Measurements from ENCODE around the gene SCN2B. TPM values are rescaled to one million over a fixed set of nuclear protein-coding genes. Genes with fewer than 3 reads are reported as not detected.

Gene SCN2B
- total and polyA plus RNA-seq, 3 donors from 2014 or later = 0.24 to 0.70 (median 0.43) TPM

DNA sequence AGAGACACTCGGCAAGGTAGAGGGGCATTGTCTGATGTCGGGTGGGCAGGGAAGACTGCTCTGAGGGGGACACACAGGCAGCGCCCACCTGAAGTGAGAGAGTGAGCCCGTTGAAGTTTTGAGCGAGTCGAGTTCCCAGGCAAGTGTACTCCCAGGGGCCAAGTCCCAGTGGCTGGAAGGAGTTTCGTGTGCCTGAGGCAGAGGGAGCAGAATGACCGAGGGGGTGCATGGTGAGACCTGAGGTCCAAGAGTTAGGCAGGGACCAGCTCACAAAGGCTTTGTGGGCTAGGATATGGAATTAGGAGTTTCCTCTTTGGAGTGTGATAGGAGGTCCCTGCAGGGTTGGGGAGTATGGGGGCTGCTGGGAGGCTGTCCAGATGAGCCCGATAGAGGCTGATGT lies 6.2 kb downstream of the SCN2B start:
- 83 to 87% methylated on average over 9 of the region's 9 CpGs for WGBS, 2 donors
- Histone ChIP-seq H3K9me3 (no peaks in the 10 kb centered on the region), H3K4me1 (peaks cover 4% of the 10 kb centered on the region), H3K27me3 (no peaks in the 10 kb centered on the region), H3K36me3 (ENCODE audit: low read depth, missing control alignments) (no peaks in the 10 kb centered on the region), H3K4me3 (no peak overlapping the region), H3K27ac (no peak overlapping the region)
- TF ChIP-seq POLR2A (IDR thresholded peaks at IDR 0.05) = no peak
- TF ChIP-seq, protein P1, sequence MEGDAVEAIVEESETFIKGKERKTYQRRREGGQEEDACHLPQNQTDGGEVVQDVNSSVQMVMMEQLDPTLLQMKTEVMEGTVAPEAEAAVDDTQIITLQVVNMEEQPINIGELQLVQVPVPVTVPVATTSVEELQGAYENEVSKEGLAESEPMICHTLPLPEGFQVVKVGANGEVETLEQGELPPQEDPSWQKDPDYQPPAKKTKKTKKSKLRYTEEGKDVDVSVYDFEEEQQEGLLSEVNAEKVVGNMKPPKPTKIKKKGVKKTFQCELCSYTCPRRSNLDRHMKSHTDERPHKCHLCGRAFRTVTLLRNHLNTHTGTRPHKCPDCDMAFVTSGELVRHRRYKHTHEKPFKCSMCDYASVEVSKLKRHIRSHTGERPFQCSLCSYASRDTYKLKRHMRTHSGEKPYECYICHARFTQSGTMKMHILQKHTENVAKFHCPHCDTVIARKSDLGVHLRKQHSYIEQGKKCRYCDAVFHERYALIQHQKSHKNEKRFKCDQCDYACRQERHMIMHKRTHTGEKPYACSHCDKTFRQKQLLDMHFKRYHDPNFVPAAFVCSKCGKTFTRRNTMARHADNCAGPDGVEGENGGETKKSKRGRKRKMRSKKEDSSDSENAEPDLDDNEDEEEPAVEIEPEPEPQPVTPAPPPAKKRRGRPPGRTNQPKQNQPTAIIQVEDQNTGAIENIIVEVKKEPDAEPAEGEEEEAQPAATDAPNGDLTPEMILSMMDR (IDR thresholded peaks at IDR 0.05) = no peak
- intact Hi-C loops (cut with DNase I; ENCODE audit: low total_unique reads) = no loop called here
- no peak for DNase-seq

DNA sequence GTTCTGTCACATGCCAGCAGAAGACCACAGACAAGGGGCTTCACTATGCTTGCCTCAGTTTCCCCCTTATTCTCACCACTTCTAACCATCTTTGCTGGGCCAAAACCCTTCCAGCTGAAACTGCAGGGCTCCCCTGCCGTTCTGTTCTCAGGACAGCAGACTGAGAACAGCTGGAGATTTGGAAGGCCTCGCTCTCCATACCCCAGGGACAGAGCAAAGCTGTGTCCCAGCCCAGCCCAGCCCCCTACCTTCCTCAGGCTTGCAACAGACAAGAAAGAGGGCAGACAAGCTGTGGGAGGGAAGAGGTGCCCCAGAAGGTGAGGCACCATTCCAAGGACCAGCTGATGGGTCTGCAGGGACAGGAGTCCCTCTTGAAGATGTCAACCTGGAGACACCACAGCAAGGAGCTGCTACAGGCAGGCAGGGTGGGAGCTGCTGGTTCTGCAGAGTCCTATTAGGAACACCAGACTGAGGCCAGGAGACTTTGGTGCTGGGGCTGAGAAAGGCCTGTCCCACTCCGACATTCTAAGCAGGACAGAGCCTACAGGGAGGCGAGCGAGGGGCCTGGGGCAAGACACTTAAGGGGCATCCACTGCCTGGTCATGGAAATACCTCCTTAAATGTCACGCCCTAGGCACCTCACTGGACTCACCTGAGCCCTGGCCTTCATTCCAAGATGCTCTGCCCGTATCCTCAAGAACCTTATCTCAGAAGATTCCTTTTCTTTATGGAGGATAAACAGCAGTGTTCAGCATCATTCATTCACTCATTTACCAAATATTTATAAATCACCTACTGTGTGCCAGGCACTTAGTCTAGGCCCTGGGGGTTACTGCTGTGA lies 6.9 kb downstream of the SCN2B start:
- H3K4me1 ChIP-seq = peaks cover 4% of the 10 kb centered on the region
- no peak overlapping the region for H3K4me3 ChIP-seq
- no peaks in the 10 kb centered on the region for H3K9me3 ChIP-seq
- H3K27me3 ChIP-seq = no peaks in the 10 kb centered on the region
- intact Hi-C loops (cut with DNase I; ENCODE audit: low total_unique reads) = no loop called here
- TF ChIP-seq, protein P1 (IDR thresholded peaks at IDR 0.05) = no peak
- no peak for TF ChIP-seq POLR2A (IDR thresholded peaks at IDR 0.05)
- no peaks in the 10 kb centered on the region for H3K36me3 ChIP-seq (ENCODE audit: low read depth, missing control alignments)
- no peak for DNase-seq
- H3K27ac ChIP-seq = no peak overlapping the region
- WGBS, 2 donors = 78 to 85% methylated on average over 7 of the region's 7 CpGs

DNA sequence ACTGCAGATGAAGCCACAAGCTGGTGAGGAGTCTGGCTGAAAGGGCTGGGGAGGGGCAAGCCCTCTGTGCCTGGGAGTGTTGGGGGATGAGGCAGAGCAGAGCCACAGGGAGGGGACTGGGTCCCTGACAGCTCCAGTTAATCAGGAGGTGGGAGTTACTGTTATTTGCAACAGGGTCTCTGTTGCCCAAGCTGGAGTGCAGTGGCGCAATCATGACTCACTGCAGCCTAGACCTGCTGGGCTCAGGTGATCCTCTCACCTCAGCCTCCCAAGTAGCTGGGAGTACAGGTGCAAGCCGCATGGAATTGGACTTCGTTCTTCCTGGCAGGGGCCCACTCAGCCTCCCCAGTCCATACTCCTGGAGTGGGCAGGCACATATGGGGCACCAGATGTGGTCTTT lies 7.7 kb downstream of the SCN2B start:
- WGBS, 2 donors = 87 to 92% methylated on average over 3 of the region's 3 CpGs
- H3K4me1 ChIP-seq = peaks cover 4% of the 10 kb centered on the region
- TF ChIP-seq POLR2A (IDR thresholded peaks at IDR 0.05) = no peak
- TF ChIP-seq, protein P1 (IDR thresholded peaks at IDR 0.05) = no peak
- H3K27me3 ChIP-seq = no peaks in the 10 kb centered on the region
- no peaks in the 10 kb centered on the region for H3K36me3 ChIP-seq (ENCODE audit: low read depth, missing control alignments)
- DNase-seq = no peak
- intact Hi-C loops (cut with DNase I; ENCODE audit: low total_unique reads) = no loop called here
- H3K4me3 ChIP-seq = no peak overlapping the region
- H3K9me3 ChIP-seq = no peaks in the 10 kb centered on the region
- H3K27ac ChIP-seq = no peak overlapping the region

DNA sequence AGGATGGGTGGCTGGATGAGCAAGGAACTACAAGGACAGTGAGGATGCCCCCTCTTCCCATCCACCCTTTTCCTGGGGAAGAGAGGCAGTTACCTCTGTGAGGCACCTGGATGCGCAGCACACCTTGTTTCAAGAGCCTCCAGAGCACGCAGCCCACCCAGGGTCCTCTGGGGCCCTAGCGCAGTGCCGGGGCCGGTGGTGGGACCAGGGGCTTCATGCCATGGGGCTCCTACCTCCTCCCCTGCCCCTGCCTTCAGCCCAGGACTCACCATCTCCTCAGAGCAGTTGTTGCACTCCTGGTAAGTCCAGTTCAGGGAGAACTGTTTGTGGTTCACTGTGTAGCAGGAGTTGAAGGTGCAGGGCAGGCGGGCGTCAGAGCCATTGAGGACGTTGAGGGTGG lies 8.1 kb downstream of the SCN2B start:
- intact Hi-C loops (cut with DNase I; ENCODE audit: low total_unique reads) = no loop called here
- Histone ChIP-seq H3K4me3 (no peak overlapping the region), H3K27ac (no peak overlapping the region), H3K4me1 (peaks cover 4% of the 10 kb centered on the region), H3K36me3 (ENCODE audit: low read depth, missing control alignments) (no peaks in the 10 kb centered on the region), H3K9me3 (no peaks in the 10 kb centered on the region), H3K27me3 (no peaks in the 10 kb centered on the region)
- WGBS, 2 donors = 96 to 100% methylated on average over 2 to 8 of the region's 8 CpGs
- TF ChIP-seq, protein P1 (IDR thresholded peaks at IDR 0.05) = no peak
- no peak for DNase-seq

DNA sequence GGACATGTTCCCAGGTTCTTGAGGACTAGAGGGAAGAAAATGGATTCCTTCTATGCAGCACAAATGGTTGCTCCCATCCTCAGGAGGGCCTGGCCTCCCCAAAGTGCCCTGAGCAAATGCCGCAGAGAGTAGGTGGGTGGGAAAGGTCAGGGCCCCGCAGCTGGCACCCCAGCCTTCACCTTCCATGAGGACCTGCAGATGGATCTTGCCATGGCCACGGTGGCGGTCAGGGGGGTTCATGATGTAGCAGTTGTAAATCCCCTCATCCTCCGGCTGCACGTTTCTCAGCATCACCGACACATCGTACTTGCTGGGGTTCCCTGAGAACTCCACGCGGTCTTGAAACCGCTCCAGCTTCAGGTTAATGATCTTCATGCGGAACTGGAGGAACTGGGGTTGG lies 8.5 kb downstream of the SCN2B start:
- WGBS, 2 donors = 91 to 92% methylated on average over 8 to 12 of the region's 12 CpGs
- H3K4me3 ChIP-seq = no peak overlapping the region
- TF ChIP-seq POLR2A (IDR thresholded peaks at IDR 0.05) = no peak
- TF ChIP-seq, protein P1 (IDR thresholded peaks at IDR 0.05) = no peak
- no peaks in the 10 kb centered on the region for H3K36me3 ChIP-seq (ENCODE audit: low read depth, missing control alignments)
- no peak for DNase-seq
- no peaks in the 10 kb centered on the region for H3K9me3 ChIP-seq
- H3K27ac ChIP-seq = no peak overlapping the region
- H3K27me3 ChIP-seq = no peaks in the 10 kb centered on the region
- H3K4me1 ChIP-seq = peaks cover 4% of the 10 kb centered on the region
- intact Hi-C loops (cut with DNase I; ENCODE audit: low total_unique reads) = no loop called here

All from testis (tissue), 3 donors.